ENCODE data around the gene PHOSPHO2.

DNA sequence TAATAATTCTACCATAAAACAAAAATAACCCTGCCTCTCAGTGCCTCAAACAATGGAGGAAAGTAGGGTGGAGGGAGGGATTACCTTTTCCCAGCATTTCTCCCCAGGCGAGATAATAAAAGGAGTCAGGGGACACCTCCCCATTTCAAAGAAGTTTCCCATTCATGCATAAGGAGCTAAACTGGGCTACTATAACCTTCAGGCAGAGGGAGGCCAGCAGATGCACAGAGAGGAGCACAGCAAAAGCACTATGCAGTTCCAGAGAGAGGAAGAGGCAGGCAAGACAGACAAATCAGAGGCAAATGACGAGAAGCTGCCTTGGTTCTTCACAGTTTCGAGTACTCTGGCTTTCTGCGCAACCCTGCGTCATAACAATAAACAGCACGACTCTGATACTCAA lies 17.4 kb upstream of the PHOSPHO2 start:
- TF ChIP-seq, protein P1, sequence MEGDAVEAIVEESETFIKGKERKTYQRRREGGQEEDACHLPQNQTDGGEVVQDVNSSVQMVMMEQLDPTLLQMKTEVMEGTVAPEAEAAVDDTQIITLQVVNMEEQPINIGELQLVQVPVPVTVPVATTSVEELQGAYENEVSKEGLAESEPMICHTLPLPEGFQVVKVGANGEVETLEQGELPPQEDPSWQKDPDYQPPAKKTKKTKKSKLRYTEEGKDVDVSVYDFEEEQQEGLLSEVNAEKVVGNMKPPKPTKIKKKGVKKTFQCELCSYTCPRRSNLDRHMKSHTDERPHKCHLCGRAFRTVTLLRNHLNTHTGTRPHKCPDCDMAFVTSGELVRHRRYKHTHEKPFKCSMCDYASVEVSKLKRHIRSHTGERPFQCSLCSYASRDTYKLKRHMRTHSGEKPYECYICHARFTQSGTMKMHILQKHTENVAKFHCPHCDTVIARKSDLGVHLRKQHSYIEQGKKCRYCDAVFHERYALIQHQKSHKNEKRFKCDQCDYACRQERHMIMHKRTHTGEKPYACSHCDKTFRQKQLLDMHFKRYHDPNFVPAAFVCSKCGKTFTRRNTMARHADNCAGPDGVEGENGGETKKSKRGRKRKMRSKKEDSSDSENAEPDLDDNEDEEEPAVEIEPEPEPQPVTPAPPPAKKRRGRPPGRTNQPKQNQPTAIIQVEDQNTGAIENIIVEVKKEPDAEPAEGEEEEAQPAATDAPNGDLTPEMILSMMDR (IDR thresholded peaks at IDR 0.05): no peak
- TF ChIP-seq POLR2A (IDR thresholded peaks at IDR 0.05): no peak

All from suprapubic skin (tissue), 3 donors.